Lower lobe of right lung (tissue), 2 donors: ENCODE data around the gene PPP1R8. TPM values are rescaled to one million over a fixed set of nuclear protein-coding genes. Genes with fewer than 3 reads are reported as not detected.

Experiments used
- ATAC-seq, 2 donors: fragments of 200-7000 bp; cut with Tn5 transposase; one replicate each; pipeline ENCODE4 v1.9.1; 2020 to 2022; ENCODE audit warnings: mild to moderate bottlenecking in 2 of 2, moderate library complexity in 2 of 2
- DNase-seq: peaks from one replicate; pipeline ENCODE4 v3.0.0-alpha.2; 2020
- H3K27ac ChIP-seq: fragments of 200-600 bp; one replicate; pipeline ENCODE4 v1.8.0; 2022
- H3K27me3 ChIP-seq: fragments of 200-600 bp; one replicate; pipeline ENCODE4 v1.8.0; 2022; ENCODE audit warnings: low read depth
- H3K36me3 ChIP-seq: fragments of 200-600 bp; one replicate; pipeline ENCODE4 v1.8.0; 2022; ENCODE audit warnings: mild to moderate bottlenecking
- H3K4me1 ChIP-seq: fragments of 200-600 bp; one replicate; pipeline ENCODE4 v1.8.0; 2022
- H3K4me3 ChIP-seq: fragments of 200-600 bp; one replicate; pipeline ENCODE4 v1.8.0; 2022; ENCODE audit warnings: mild to moderate bottlenecking
- H3K9me3 ChIP-seq: fragments of 200-600 bp; one replicate; pipeline ENCODE4 v1.8.0; 2022
- CTCF ChIP-seq: fragments of 200-600 bp; IDR thresholded peaks from one replicate; pipeline ENCODE4 v1.8.0; 2022; ENCODE audit warnings: antibody characterized with exemption, mild to moderate bottlenecking
- intact Hi-C: fragments of 100-400 bp; cut with DNase I; formaldehyde crosslinking; loops from one replicate; pipeline ENCODE4 v1.11.0; 2022
- total RNA-seq: library from RNA; stranded (reverse); fragmentation: NEBNext Ultra II Directional; extraction: Animal tissue kit (Norgen Biotek cat#: 25700); gene quantifications from one replicate; pipeline ENCODE4 v1.2.1, GENCODE V29; 2021
- donor health status: DM: no; HTN: yes; CAD: no; lungs with severe emphysema.

The PPP1R8 gene
- total RNA-seq, 1 donor from 2014 or later = 31.3 TPM

- DNase-seq (peak; percentile 88), ATAC-seq (peak; percentile 93 to 94)
- H3K9me3 ChIP-seq = no peaks in the 10 kb centered on the region
- H3K36me3 ChIP-seq = no peaks in the 10 kb centered on the region
- H3K4me3 ChIP-seq = peak overlapping the region; percentile 23
- peaks cover 18% of the 10 kb centered on the region for H3K4me1 ChIP-seq
- H3K27me3 ChIP-seq = no peaks in the 10 kb centered on the region
- intact Hi-C loops = no loop called here
- peak; percentile 97 for TF ChIP-seq CTCF
- H3K27ac ChIP-seq = peak overlapping the region; percentile 46
These were observed 27.7 kb downstream of the PPP1R8 start for GRCh38 chr1:27858072-27858948.

- H3K27ac ChIP-seq = peak overlapping the region; percentile 46
- intact Hi-C loops = no loop called here
- H3K4me3 ChIP-seq = no peak overlapping the region
- H3K27me3 ChIP-seq = no peaks in the 10 kb centered on the region
- TF ChIP-seq CTCF = no peak
- no peaks in the 10 kb centered on the region for H3K36me3 ChIP-seq
- no peaks in the 10 kb centered on the region for H3K9me3 ChIP-seq
- peak; percentile 3 to 11 for ATAC-seq
- H3K4me1 ChIP-seq = peaks cover 24% of the 10 kb centered on the region
- DNase-seq = no peak
These were observed 28.5 kb downstream of the PPP1R8 start for GRCh38 chr1:27858949-27859576.

DNA sequence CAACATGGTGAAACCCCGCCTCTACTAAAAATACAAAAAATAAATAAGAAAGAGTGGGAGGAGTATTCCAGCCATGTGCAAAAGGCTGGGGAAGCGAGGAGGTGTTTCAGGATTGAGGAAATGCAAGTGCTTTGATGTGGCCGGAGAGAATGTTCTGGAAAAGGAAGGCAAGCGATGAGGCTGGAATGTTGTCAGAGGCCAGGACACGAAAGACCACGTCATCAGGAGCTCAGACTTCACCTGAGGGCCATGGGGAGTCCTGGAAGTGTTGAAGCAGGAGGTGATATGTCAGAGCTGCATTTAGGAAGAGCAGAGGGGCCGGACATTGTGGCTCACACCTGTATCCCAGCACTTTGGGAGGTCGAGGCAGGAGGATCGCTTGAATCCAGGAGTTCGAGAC, 30.9 kb downstream of the PPP1R8 start:
- H3K4me3 ChIP-seq = no peak overlapping the region
- H3K27me3 ChIP-seq = no peaks in the 10 kb centered on the region
- intact Hi-C loops = no loop called here
- no peaks in the 10 kb centered on the region for H3K36me3 ChIP-seq
- H3K27ac ChIP-seq = no peak overlapping the region
- ATAC-seq (no peak), DNase-seq (no peak)
- peaks cover 24% of the 10 kb centered on the region for H3K4me1 ChIP-seq
- TF ChIP-seq CTCF = no peak
- H3K9me3 ChIP-seq = no peaks in the 10 kb centered on the region

- intact Hi-C loops = no loop called here
- ATAC-seq = no peak
- no peak for DNase-seq
- Histone ChIP-seq H3K4me1 (peaks cover 24% of the 10 kb centered on the region), H3K27ac (peak overlapping the region; percentile 80), H3K36me3 (no peaks in the 10 kb centered on the region), H3K9me3 (no peaks in the 10 kb centered on the region), H3K4me3 (no peak overlapping the region), H3K27me3 (no peaks in the 10 kb centered on the region)
- no peak for TF ChIP-seq CTCF
These were observed 31.4 kb downstream of the PPP1R8 start for GRCh38 chr1:27862004-27862403.

DNA sequence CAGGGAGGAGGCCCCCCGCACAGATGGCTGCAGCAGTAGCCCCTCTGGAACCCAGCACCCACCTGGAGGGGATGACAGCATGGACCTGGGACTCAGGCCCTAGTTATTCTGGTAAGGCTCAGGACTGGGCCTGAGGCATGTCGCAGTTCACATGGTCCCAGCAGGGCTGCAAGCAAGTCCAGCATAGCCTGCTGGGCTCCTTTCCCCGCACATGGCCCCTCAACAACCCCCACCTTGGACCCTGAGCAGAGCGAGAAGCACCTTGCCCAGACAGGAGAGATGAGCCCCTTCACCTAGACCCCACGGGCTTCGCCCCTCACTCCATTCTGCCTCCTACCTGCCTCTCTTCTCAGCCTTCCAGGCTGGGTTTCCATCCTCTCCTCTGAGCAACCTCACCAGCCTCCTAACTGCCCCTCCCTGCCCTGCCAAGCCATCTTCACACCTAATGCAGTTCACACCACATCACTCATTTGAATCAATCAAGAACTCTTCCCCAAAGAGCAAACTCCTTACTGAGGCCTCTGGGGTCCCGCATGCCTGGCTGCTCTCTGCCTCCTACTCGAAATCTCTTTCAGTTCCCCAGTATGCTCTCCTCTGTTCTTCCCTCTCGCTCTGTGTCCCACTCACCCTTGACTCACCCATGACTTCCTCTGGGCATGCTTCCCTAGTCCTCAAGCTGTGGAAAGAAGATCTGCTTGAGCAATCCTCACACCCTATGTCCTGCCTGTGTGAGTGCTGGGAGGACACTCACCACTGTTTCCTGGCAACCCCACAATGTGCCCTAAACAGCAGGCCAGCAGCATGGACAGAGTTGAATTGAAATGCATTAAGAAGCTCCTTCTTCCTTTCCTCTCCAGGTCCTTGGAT, 32.3 kb downstream of the PPP1R8 start:
- ATAC-seq (peak; percentile 80 to 90), DNase-seq (peak; percentile 77)
- H3K4me1 ChIP-seq = peaks cover 24% of the 10 kb centered on the region
- peak overlapping the region; percentile 80 for H3K27ac ChIP-seq
- no peaks in the 10 kb centered on the region for H3K9me3 ChIP-seq
- TF ChIP-seq CTCF = no peak
- no peaks in the 10 kb centered on the region for H3K27me3 ChIP-seq
- intact Hi-C loops = no loop called here
- peak overlapping the region; percentile 11 for H3K4me3 ChIP-seq
- no peaks in the 10 kb centered on the region for H3K36me3 ChIP-seq
